DMS53 treated with DMSO at 0.1 percent for 48 hours (cell line): ENCODE results near the gene TLE3.

Source experiments
- DNase-seq: peaks from one replicate; lab custom pipeline; 2025; ENCODE audit not compliant: unreplicated experiment; lab: John Stamatoyannopoulos, UW

The TLE3 gene

DNA sequence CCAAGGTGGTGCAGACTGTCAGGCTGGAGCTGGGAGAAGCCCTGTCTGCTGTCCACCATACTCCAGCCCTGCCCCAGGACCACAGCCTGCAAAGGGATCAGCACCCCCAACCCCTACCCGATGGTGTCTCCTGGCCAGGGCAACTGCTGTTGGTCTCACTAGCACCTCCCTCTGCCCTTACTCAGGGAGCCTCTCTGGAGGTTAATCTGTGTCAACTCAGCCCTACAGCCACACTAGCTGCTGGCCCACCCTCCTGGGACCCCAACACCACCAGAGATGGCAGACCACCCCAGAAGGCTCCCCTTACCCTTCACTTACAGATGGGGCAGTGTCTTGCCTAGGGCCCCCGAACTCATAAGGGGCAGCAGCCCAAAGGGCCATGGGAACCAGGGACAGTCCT lies 65.2 kb downstream of the TLE3 start:
- DNase-seq: no peak

DNA sequence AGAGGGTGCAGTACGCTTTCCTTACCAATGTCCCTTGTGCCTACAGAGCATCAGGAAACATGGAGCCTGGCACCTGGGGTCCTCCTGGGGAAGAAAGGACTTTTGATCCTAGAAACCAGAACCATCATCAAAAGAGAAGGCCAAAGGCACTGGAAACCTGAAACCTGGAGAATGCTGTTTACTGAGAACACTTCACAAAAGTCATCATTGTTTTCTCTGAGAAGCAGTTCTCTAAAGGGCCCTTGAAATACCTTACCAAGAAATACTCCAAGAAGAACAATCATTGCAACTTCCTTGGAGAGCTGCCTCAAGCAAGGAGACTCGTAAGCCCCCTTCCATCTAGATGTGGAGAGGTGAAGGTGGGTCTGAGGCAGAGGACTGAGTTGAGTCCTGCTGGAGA lies 66.0 kb downstream of the TLE3 start:
- DNase-seq: peak; percentile 25

DNA sequence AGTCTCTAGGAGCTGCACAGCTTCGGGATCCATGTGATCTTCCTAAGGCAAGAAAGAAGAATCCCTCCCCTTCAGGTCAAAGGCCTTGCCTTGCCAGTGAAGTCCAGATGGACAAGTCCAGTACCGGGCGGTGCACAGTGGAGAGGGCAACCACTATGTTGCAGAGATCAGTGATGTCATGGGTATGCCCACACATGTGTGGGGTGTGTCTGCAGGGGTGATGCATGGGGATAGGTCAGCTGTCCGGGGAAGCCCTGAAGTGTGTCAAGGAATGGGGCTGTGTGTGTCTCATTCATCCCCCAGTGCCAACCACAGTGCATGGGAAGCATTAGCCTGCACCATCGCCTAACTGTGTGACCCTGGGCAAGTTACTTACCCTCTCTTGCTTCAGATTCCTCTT lies 66.5 kb downstream of the TLE3 start:
- no peak for DNase-seq

DNA sequence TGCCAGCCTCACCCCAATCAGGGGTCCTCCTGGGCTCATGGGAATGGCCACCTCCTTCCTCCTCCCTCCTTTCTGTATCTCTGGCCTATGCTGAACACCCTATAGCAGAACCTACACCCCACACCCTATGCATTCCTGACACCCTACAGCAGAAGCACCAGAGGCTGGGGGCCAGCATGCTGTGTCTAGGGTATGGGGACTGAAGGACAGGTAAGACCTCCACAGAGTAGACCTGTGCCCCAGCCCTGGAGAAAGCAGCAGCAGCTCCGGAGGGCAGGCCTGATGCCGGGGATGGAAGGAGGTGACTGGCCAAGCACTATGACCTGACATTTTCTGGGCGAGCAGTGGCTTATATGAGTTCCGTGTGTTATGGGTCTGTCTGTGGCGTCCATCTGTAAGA lies 66.9 kb downstream of the TLE3 start:
- DNase-seq: no peak

DNA sequence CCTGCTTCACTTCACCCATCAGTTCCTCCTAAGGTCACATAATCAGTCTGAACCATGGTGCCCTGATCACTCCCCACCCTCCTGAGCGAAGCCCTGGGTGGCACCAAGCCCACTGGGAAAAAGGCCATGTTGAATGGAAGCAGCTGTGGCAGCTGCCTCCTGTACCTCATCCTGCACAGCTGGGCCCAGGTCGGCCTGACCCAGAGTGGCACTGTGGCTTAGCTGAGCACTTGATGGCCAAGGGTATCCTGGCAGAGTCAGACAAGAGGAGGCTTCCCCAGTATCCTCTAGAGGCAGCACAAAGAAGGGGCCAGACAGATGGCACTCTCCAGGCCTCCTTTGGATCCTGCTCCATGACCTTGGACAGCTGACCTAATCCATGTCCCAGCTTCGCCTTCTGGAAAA lies 68.4 kb downstream of the TLE3 start:
- DNase-seq: no peak

DNA sequence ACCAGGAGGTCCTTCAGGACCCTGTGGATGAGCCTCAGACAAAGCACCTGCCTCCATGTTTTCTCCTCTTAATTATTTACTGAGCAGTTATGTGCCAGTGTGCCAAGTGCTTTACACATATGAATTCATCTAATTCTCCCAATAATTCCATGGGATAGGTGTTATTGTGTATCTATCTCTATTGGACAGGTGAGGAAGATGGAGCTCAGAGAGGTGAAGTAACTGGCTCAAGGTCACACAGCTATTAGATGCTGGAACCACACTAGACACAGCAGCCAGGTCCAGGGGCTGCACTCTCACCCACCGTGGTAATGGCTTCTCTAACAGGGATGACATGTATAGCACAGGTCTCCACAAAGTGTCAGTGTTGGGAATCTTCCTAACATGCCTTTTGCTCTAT lies 70.2 kb downstream of the TLE3 start:
- no peak for DNase-seq

DNA sequence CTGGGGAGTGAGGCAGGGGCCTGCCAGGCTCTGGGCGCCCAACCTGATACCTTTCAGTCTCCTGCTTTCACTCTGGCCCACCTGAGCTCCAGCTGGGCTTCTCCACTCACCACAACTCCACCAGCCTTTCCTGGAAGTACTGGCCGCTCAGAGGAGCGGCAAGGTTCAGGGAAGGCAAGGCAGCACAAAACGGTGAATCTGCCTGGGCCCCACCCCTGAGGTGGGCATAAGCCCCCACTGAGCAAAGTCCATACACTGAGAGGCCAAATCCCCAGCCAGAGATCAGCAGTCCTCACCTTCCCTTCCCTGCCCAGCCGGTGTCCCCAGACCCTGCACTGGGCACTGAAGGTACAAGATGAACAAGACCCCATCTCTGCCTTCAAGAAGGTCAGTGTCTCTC lies 70.7 kb downstream of the TLE3 start:
- DNase-seq: no peak

DNA sequence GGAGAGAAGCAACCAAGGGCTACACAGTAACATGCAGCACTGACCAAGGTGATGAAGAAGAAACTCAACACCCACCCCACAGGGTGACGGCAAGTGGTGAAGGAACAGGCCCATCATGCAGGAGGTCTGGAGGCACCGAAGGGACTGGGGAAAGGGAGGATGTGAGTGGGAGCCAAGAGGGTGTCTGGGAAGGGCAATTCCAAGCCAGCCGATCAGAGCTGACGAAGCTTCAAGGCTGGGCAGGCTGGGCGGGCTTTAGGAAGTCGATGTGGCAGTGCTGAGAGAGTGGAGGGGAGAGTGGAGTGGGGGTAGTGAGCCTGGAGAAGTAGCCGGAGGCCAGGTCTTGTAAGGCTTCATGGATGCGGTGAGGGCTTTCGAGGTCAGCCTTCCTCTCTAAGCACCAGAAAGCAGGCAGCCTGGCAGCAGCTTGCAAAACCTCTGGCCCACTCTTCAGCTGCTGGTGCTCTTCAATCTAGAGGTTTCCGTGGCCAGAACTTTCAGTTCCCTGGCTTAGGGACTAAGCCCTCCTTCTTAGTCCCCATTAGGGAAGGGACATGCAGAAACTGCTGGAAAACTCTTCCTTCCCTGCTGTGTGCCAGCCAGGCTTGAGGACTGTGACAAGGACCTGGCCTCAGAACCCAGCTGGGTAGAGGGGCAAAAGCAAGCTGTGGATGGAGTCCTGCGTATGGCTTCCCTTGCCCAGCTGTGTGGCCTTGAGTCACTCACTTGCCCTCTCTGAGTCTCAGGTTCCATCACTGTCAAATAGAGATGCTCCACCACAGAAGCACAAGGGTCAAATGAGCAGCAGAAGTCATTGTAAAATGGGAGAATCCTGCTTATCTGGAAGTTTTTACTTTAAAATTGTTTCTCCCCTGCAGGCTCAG lies 72.1 kb downstream of the TLE3 start:
- no peak for DNase-seq

DNA sequence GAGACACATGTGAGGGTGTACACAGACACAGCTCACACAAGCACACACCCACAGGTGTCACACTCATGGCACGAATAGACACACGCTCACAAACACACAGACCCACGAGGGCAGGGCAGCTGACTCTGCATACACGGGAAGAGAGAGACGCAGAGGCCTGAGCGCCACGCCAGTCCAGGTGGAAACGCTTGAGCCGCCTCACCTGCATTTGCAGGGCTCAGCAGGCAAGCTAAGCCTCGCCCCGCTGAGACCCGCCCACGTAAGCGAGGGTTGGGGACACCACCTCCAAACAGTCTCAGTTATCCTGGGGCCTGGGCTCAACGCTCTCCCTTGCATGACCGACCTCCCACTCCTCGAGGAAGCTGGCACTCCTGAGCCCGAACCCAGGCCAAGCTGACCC lies 73.2 kb downstream of the TLE3 start:
- no peak for DNase-seq

DNA sequence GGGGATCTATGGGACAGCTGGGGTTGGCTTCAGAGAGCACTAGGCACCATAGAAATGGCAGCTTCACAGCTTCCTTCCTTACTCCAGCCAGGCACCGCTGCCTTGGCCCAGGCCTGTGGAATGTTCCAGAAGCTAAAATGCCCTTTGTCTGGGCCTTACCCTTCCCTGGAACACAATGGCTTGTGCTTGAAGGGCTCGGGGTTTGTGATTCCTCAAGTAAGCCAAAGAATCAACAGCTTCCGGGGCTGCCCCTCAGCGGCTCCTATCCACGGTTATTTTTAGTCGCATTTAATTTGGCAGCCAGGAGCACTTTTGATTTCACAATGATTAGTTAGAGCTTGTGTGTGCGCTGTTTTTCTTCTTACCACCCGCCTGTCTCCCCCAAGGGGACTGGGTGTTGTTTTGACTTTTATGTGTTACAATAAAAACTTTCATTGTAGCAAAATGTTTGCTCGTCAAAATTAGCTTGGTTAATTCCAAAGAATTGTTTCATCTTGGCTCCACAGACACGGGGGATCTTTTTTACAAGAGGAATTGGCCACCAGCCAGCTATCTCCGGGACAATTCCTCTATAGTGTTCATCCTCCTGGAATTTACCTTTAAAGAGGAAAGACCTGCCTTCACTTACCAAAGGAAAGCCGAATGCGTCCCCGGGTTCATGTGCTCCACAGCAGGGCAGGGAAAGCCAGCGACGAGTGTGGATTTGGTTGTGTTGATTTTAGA lies 73.8 kb downstream of the TLE3 start:
- no peak for DNase-seq

DNA sequence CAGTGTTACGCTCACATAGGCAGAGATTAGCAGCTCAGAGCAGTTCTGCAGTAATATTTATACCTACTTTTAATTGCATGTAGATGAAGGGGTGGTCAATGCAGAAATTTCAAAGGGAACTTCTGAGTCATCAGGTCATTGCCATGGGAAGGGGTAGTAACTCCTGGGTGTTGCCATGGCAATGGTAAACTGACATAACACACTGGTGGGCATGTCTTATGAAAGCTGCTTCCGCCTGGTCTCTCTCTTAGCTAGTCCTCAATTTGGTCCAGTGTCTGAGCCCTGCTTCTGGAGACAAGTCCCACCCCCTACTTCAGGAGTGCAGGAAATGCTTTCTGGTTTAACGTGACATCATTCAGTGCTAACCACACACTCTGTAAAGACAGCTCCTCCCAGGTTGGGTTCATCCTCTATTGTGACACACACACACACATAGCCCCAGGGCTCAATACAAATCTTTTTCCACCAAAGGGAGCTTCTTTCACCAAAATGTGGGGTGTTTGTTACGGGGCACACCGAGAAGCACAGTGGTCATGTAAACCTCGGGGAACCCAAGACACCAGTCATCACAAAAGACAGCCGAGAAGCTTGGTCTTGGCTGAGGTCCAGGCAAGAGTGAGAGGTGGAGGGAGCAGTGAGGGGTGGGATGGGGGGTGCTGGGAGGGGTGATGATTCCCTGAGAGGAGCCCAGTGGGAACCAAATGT lies 74.5 kb downstream of the TLE3 start:
- DNase-seq: peak; percentile 57

DNA sequence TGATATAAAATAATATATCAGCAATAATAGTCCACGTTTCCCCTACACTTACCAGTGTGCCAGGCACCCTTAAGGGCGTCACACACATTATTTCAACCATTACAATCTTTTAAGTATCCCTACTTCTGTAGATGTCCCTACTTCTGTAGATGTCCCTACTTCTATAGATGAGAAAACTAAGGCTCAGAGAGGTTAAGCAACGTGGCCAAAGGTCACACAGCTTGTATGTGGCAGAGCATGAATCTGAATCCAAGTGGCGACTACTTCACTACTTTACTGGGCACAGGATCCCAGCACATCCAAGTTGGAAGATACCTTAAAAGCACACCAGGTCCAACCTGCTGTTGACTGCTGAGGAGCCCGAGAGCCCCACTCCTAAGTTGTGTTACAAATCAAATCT lies 77.5 kb downstream of the TLE3 start:
- DNase-seq: no peak

DNA sequence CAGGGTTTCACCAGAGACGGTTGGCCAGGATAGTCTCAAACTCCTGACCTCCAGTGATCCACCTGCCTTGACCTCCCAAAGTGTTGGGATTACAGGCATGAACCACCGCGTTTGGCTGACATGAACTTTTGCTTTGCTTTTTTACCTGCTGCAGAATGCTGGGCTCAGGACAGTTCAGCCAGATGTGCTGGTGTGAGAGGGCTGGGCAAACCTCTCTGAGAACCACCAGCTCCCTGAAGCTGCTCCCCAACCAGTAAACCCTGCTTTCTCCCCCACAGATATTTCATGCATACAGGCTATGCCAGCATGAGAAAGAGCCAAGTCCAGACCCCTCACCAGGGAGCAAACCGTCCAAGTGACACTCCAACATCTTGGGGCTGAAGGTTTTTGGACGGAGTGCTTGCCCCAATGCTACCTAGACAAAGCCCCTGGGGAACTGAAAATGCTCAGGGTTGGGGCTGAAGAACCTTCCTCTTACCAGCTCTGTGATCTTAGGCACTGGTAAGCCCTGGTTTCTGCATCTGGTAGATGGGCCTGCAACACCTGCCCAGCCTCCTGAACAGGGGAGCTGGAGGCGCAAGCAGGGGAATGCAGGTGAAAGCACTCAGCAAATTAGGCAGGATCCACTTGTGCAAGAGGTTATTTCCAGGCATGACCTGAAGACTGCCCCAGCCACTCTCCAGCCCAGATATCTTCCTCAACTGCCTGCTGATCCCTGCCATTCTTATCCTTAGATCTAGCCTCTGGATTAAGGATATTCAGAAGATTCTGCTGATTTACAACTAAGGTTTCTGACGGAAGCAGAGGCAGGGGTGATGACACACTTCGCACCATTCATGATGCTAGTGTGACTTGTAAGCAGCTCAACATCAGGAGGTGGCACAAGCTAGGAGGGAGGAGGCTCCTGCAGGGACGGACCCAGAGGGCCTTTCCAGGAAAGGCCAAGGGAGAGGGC lies 78.8 kb downstream of the TLE3 start:
- DNase-seq: no peak

DNA sequence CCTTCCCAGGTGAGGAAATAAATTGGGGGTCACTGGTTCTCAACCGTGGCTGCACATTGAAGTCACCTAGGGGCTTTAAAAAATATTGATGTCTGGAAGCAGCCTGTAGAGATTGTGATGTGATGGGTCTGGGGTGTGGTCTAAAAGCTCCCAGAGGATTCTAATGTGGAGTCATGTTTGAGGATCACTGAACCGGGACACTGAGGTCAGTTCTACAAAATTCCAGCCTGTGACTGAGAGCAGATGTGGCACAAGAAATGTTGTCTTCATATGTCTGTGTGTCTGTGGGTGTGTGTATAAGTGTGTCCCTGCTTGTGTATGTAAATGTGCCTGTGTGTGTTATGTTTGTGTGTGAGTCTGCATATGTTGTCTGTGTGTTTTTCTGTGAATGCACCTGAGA lies 79.9 kb downstream of the TLE3 start:
- DNase-seq: no peak

DNA sequence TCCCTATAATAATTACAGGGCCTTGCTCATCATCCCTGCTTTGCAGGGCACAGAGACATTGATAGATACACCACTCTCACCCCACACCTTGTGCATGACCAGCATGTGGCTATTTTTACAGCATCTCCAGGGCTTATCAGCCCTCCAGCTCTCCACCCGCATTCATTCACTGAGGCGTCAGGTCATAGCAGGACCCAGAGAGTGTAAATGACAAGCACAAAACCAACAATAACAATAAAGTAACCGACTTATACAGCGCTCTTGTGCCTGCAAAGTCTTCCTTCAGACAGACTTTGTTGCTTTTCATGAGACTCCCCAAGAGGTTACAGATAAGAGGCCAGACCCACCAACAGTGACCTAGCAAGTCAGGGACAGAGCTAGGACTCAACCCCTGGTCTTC lies 80.7 kb downstream of the TLE3 start:
- no peak for DNase-seq

DNA sequence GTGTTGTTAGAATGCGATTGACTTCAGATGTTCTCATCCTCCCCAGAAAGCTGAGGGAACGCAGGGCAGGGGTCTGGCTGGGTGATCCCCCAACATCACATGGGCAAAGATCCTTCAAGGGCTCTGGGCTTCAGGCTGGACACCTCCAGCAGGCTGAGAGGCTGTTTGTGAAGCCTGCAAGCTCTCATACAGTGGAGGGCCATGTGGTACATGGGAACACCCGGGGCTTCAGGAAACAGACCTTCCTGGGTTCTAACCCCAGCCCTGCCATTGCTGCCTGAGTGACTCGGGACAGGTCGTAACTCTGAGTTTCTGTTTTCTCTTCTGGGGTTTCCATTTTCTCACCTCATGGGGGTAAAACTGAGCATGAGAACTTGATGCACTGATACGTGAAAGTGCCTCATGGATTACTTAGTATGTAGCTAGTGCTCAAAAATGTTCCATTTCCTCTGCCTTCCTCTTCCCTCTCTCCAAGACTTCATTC lies 81.2 kb downstream of the TLE3 start:
- DNase-seq: no peak

DNA sequence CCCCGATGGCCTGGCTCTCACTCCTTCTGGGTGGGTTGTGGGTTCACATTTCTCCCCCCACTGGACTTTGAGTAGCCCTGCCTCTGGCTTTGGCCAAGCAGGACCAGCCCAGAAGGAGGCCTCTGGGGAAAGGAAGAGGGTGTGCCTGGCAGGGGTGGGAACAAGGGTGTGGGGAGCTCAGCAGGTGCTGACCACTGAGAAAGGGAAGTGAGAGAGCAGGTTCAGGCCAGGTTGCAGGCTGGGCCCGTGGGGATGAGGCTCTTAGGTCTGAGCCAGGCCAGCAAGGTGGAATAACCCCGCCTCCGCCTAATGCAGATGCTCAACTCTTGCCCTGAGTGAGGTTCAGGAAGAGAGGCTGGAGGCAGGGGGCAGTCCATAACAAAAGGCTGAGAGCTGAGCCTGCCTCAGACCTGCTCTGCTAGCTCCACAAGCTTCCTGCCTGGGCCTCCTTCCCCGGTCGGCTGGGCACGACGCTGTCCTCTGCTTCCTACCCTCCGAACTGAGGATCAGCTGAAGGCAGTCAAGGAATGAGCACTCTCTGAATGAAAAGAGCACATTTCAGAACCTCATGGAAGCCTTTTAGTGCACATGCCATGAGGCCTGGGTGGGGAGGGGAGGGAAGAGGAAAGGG lies 82.7 kb downstream of the TLE3 start:
- peak; percentile 14 for DNase-seq

DNA sequence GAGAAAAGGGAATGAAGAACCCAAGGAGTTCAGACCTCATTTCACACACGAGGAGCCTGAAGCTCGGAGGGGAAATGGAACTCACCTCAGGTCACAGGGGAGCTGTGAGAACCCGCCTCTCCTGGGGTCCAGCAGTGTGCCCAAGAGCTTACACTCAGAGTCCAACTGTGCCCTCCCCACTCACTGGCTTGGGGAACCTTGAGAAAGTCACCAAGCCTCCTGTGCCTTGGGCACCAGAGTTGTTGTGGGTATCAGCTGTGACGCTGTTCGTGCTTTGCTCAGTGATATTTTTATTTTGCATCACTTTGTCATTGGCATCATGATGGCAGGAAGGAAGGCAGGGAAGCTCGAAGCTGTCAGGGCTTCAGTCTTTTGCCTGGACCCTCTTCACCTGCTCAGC lies 83.4 kb downstream of the TLE3 start:
- DNase-seq: no peak

DNA sequence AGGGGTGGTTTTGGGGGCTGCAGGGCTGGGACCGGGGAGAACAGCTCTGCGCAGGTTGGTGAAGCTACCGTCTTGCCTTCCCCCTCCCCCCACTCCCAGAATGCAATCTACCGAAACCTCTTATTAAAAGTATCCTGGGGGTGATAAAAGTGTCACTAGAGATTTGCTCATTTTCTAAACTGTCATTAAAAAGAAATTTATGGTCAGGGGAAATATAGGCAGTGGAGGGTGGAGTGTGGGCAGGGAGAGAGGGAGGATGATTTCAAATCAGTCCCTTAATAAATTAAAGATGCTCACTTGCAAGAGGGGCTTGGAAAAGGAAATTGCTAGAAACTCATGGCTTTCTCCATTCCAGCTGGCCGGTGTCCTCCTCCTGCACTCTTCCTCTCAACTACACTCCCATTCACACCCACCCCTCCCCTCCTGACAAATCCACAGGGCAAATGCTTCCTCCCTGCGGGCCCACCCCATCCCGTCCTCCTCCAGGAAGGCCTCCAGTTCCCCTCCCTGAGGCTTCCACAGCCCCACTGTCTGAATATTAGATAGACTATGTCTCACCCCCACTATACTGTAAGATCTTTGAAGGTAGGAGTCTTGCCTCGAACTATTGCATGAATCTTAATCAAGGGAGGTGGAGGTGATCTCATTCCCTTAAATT lies 83.9 kb downstream of the TLE3 start:
- DNase-seq: no peak

DNA sequence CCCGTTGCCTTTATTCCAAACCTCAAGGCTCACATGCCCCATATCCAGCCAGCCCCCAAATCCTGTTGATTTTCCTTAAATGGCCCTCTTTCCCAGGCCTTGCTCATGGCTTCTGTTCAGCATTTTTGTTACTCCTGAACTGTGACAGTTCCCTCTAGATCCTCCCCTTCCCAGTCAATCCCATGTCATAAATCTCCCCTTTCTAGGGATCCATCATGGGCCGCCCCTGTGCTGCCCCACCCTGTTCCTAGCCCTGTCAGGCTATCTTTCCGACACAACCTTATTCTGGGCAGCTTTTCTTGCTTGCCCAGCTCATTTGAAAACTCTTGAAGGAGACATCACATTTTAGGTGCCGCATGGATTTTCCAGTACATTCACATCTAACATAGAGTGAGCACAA lies 84.8 kb downstream of the TLE3 start:
- no peak for DNase-seq
